Renal cortical epithelial cell (primary cell): ENCODE results near the gene ASXL1. TPM values are rescaled to one million over a fixed set of nuclear protein-coding genes. Genes with fewer than 3 reads are reported as not detected.
A peak's percentile ranks its signal among the peaks of the same experiment; 100 is the strongest.

ENCODE experiments used
- DNase-seq: peaks from one replicate; pipeline ENCODE4 v3.0.0-alpha.2; 2011; ENCODE audit warnings: low read depth
- total RNA-seq: library from RNA; depleted of rRNA; stranded (reverse); fragments of >200 nt; gene quantifications from 2 replicates; pipeline ENCODE4 v1.2.3, GENCODE V29; 2014

Gene ASXL1
- total RNA-seq, 1 donor from 2014 or later = 54.8 TPM

- no peak for DNase-seq
These were observed 95.5 kb downstream of the ASXL1 start for GRCh38 chr20:32453467-32454163.

GRCh38 chr20:32454164-32455145 lies 96.3 kb downstream of the ASXL1 start:
- no peak for DNase-seq

- no peak for DNase-seq
These were observed 97.2 kb downstream of the ASXL1 start for GRCh38 chr20:32455171-32455900.

- DNase-seq = no peak
These were observed 98.0 kb downstream of the ASXL1 start for GRCh38 chr20:32455901-32456701.

DNA sequence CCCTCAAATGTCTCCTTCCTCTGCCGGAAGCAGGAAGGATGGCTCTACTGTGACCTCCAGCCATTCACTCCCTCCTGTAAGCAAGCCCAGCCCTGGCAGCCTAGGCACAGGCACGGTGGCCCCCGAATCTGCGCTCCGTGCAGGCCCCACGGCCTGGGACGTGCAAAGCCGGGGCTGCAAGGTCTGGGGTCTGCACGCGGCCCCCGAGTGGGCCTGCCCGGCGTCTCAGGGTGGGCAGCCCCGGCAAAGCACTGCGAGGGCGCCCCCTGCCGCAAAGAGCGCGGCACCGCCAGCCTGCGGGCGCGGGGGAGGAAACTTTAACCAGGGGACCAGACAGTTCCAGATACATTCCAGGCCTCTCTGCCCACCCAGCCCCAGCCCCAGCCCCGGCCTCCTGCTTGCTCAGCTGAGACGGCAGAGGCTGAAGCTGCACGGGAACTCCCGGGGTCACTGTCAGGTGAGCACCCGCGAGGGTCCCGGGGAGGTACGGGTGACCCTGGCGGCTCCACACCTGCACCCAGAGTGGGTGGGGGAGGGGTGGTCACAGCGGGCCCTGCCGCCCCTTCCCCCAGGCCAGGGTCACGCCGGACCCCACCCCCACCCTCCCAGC lies 98.8 kb downstream of the ASXL1 start:
- DNase-seq = peak; percentile 60

DNA sequence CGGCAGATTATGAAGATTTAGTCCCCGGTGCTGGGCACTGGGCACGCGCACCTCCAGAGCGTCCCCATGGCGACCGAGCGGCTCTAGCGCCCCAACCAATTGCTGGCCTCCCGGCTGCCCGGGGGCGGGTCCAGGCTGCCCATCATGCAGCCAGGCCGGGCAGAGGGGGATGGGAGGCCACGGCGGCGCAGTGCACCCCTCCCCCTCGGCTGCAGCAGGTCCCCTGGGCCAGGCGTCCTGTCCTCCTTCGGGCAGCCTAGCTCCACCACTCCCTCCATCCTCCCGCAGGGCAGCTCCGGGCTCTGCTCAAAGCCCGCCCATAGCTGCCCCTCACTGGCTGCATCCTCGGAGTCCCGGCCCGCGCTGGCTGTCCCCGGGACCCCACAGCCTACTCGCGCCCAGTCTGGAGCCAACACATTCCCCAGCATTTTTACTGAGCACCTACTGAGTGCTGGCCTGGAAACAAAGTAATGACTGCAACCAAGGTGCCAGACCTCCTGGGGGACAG lies 99.4 kb downstream of the ASXL1 start:
- DNase-seq = peak; percentile 68

GRCh38 chr20:32458061-32458836 lies 100.1 kb downstream of the ASXL1 start:
- no peak for DNase-seq

DNA sequence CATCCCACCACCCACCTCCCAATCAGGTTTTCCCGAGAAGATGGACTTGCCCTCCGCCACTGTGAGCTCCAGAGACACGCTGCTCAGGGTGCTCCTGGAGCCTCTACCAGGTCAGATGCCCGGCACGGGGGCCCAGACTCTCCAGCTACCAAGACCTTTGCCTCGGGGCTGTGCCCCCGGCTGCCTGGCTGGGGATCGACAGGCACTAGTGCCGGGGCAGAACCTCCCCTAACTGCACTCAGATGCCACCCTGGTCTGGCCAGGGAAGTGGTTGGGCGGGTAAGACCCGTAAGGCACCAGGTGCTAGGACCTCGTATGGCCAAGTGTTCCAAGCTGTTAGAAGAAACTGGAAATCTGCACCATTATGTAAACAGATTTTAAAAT lies 100.7 kb downstream of the ASXL1 start:
- no peak for DNase-seq

GRCh38 chr20:32460231-32460630 lies 102.1 kb downstream of the ASXL1 start:
- DNase-seq = no peak

DNA sequence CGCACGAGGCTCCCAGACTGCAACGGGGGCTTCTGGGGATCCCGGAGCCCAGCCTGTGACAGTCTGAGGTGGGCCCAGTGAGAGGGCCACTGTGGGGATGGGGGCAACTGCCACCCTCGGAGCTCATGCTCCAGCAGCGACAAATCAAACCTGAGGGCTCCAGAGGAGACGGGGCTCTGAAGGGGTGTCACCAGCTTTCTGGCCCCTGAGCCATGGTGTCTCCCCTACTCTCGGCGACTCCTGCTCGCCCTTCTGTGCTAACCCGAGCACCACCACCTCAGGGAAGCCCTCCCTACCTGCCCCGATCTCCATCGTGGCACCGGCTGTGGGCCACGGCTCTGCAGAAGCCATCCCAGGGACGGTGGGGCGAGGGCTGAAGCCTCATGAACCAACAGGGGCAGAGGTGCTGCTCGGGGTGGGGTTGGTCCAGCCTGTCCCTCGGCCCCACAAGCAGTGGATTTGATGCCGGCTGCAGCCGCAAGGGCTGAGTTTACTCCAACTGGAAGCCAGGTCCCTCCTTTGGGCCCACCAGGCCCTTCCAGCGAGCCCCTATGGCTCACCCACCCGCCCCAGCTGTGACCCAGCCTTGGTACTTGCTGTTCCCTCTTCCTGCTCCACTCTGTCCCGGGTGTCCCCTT lies 102.7 kb downstream of the ASXL1 start:
- no peak for DNase-seq

DNA sequence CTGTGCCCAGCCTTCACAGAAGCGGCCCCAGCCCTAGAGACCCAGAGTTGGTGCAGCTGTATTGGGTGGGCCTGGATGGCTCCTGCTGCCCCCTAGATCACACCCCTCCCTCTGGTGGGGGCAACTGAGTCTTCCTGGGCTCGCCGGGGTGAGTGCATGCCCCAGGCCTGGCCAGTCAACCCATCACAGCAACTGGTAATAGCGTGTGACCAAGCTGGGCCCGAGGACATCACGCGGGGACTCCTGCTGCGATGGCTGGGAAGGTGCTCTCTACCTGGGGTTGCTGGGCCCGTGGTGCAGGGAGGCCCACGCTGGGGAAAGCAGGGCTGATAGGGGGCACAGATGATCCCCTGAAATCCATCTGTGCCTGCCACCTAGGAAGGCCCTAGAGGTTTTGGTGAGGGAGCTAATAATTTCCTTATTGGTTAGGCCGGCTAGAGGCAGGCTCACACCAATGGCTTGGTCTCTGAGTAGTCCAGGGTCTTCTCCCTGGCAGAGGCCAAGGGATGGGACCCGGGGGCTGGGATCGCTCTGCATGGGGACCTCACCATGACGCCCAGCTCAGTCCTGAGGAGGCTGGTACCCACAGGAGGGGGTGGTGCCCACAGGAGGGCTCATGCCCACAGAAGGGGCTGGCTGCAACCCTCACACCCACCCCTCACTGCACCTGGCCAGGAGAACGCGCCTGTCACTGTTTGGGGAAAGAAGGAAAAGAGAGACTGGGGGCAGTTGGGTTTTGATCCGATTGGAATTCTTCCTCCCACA lies 103.9 kb downstream of the ASXL1 start:
- DNase-seq = no peak

DNA sequence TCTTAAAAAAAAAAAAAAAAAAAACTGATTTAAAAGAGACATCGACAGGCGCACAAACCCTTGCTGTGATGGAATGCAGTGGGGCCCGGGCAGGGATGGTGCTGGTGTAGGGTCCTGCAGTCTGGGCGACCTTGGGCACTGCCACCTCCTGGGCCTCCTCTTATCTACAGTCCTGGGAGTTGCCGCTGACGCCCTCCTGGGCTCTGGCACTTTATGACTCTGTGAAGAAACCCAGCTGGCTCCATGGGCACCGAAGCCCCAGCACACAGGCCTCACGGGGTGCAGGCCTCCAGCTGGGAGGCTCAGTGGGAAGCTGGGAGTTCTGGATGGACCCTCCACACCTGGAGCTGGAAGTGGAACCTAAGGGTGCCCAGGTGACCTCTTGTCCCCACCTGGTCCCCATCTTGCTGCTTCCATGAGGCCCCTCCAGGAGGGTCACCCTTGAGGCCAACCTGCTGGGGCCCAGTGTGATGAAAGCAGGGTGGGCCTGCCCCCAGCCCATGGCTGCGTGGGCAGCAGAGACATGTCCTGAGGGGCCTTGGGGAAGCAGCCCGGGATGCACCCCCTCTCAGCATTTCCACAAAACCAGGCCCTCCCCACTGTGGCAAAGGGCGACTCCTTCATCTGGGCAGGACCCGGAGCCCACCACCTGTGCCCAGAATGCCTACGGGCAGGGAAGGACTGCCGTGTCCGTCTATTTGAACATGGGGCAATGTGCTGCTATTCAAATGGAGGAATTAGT lies 104.9 kb downstream of the ASXL1 start:
- DNase-seq = no peak

DNA sequence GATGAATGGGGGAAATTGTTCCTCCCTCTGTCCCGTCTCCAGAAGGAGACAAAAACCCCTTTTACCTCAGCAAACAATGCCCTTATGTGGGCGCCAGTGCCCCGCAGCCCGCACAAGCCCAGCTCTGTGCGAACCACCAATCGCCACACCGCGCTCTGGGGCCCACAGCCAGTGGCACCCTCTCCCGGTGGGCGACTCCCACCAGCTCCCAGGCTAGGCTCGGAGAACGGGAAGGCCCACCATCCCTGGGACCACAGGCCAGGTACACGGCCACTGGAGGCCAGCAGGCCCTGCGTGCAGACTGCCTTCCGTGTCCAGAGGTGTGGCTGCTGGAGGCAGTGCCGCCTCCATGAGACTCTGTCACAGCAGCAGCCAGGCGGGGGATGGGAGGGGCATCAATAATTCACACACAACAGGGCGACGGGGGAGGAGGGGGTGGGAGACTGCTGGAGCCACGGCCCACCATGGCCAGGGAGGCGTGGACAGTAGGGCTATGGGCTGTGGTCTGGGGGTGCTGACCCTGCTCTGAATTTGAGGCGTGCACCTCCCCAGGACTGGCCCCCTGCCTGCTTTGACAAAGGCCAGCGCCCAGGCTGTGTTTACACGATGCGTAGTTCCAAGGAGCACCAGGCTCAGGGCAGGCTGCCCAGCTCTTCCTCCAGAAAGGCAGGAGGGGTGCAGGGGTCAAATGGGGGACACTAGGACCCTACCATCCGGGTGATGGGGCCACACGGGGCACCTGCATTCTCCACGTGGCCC lies 105.7 kb downstream of the ASXL1 start:
- no peak for DNase-seq

DNA sequence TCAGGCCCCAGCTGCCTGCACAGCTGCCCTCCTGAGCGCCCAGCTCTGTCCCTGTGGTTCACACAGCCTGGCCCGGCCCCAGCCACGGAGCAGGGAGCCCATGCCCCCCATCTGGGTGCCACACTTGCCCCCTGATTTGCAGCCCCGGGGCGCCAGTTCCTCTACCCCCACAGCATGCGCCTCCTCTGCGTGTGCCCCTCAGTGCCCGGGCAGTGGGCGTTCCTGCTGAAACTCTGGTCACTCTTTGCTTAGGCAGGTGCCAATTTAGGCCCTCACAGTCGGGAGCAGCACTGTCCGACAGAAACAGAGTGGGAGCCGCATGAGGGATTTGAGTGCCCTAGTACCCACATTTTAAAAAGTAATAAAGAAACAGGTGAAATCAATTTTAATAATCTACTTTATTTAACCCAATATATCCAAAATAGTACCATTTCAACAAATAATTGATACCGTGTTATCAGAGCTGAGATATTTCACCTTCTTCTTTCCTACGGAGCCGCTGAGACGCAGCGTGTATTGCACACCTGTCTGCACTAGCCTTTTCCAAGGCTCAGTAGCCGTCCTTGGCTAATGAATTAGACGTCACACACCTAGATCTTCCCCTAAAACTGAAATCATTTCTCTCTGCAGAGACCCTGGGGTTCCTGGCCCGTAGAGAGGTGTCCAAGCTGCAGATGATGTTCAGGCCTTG lies 106.4 kb downstream of the ASXL1 start:
- DNase-seq = no peak

- peak; percentile 85 for DNase-seq
These were observed 107.2 kb downstream of the ASXL1 start for GRCh38 chr20:32465092-32465900.
